ENCODE data around the gene FNBP1. TPM values are rescaled to one million over a fixed set of nuclear protein-coding genes. Genes with fewer than 3 reads are reported as not detected.

FNBP1 gene
- total RNA-seq, 4 donors from 2014 or later = 13.3 to 30.0 (median 17.9) TPM

- in situ Hi-C loops (cut with MboI; ENCODE audit: low sequenced_read_pairs in 4 of 4) = no loop called here
- no peak for ATAC-seq
- no peaks in the 10 kb centered on the region for H3K4me1 ChIP-seq
- no peak for DNase-seq
- no peak for TF ChIP-seq POLR2A (IDR thresholded peaks at IDR 0.05)
- no peak for TF ChIP-seq CTCF (IDR thresholded peaks at IDR 0.05 in 4 of 5, conservative IDR thresholded peaks at IDR 0.05 in 1 of 5)
- H3K27me3 ChIP-seq = no peaks in the 10 kb centered on the region
- H3K4me3 ChIP-seq = no peak overlapping the region
- peaks cover 0 to 23% of the 10 kb centered on the region in 2 donors for H3K36me3 ChIP-seq
- intact Hi-C loops (cut with DNase I; ENCODE audit: low total_unique reads) = no loop called here
- H3K9me3 ChIP-seq = no peaks in the 10 kb centered on the region
- no peak overlapping the region for H3K27ac ChIP-seq
Measured at GRCh38 chr9:129868023-129868871, 174.7 kb downstream of the FNBP1 start.

GRCh38 chr9:129867136-129868022 is 175.6 kb downstream of the FNBP1 start:
- no peak for DNase-seq
- Histone ChIP-seq H3K27me3 (no peaks in the 10 kb centered on the region), H3K4me1 (no peaks in the 10 kb centered on the region), H3K9me3 (no peaks in the 10 kb centered on the region), H3K27ac (no peak overlapping the region), H3K4me3 (no peak overlapping the region), H3K36me3 (peaks cover 0 to 26% of the 10 kb centered on the region in 2 donors)
- TF ChIP-seq POLR2A (IDR thresholded peaks at IDR 0.05) = no peak
- TF ChIP-seq CTCF (IDR thresholded peaks at IDR 0.05 in 4 of 5, conservative IDR thresholded peaks at IDR 0.05 in 1 of 5) = no peak
- no peak for ATAC-seq
- intact Hi-C loops (cut with DNase I; ENCODE audit: low total_unique reads) (no loop called here), in situ Hi-C loops (cut with MboI; ENCODE audit: low sequenced_read_pairs in 4 of 4) (no loop called here)

- Histone ChIP-seq H3K27ac (no peak overlapping the region), H3K36me3 (peaks cover 0 to 33% of the 10 kb centered on the region in 2 donors), H3K4me3 (no peak overlapping the region), H3K27me3 (no peaks in the 10 kb centered on the region), H3K9me3 (no peaks in the 10 kb centered on the region), H3K4me1 (no peaks in the 10 kb centered on the region)
- ATAC-seq (no peak), DNase-seq (no peak)
- in situ Hi-C loops (cut with MboI; ENCODE audit: low sequenced_read_pairs in 4 of 4) = no loop called here
- TF ChIP-seq CTCF (IDR thresholded peaks at IDR 0.05 in 4 of 5, conservative IDR thresholded peaks at IDR 0.05 in 1 of 5) (no peak), POLR2A (IDR thresholded peaks at IDR 0.05) (no peak)
- intact Hi-C loops (cut with DNase I; ENCODE audit: low total_unique reads) = no loop called here
Measured at GRCh38 chr9:129866394-129867135, 176.4 kb downstream of the FNBP1 start.

- TF ChIP-seq CTCF (IDR thresholded peaks at IDR 0.05 in 4 of 5, conservative IDR thresholded peaks at IDR 0.05 in 1 of 5) (no peak), POLR2A (IDR thresholded peaks at IDR 0.05) (no peak)
- Histone ChIP-seq H3K4me1 (no peaks in the 10 kb centered on the region), H3K36me3 (peaks cover 0 to 41% of the 10 kb centered on the region in 2 donors), H3K9me3 (no peaks in the 10 kb centered on the region), H3K4me3 (no peak overlapping the region), H3K27me3 (no peaks in the 10 kb centered on the region), H3K27ac (no peak overlapping the region)
- in situ Hi-C loops (cut with MboI; ENCODE audit: low sequenced_read_pairs in 4 of 4) = no loop called here
- DNase-seq (no peak), ATAC-seq (no peak)
- intact Hi-C loops (cut with DNase I; ENCODE audit: low total_unique reads) = no loop called here
Measured at GRCh38 chr9:129865668-129866320, 177.2 kb downstream of the FNBP1 start.
